Breast epithelium (tissue), 3 donors: Measurements from ENCODE around the gene CORO2B.

Experiments
- CTCF ChIP-seq, 3 donors: fragments of 450-650 bp; IDR thresholded peaks; one replicate each; pipeline ENCODE4 v1.5.1; 2016 to 2017; ENCODE audit warnings: antibody characterized with exemption in 3 of 3, mild to moderate bottlenecking in 3 of 3, moderate library complexity in 3 of 3
- POLR2AphosphoS5 ChIP-seq, 3 donors: sonication (generic); formaldehyde crosslinking; IDR thresholded peaks; one replicate each; pipeline ENCODE4 v1.6.1; 2017; ENCODE audit warnings: antibody characterized with exemption in 3 of 3

DNA sequence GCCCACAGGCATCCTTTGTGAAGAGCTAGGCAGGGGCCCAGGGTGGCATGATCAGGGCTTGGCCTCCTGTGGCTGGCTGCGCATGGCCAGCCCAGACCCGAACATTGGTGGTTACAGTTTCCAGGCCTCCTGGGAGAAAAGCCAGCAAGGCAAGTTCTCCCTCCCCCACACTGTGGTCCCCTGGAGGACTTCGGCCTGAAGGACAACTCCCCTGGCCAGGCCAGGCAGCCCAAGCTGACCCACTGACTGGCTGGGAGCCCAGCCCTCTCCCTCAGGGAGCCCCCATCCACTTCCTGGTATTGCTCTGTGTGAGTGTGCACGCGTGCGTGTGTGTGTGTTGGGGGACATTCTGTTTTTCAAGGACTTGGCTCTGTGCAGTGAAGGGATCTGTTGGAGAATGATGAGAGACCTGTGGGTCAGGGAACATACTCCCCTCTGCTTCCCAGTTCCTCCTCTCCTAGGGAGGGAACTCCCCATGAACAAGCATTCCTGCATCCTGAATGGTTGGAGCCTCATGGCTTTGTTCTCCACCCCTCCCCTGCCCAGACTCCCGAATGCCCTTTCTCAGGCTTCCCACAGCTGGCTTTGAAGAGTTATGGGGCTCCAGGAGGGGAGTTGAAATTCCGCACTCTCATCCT, 29.5 kb downstream of the CORO2B start:
- TF ChIP-seq CTCF (IDR thresholded peaks at IDR 0.05) = no peak
- TF ChIP-seq POLR2AphosphoS5 (IDR thresholded peaks at IDR 0.05) = peak; percentile 8 to 86 (median 78)
